Pancreas (tissue), 10 donors: Measurements from ENCODE around the gene GBX2. TPM values are rescaled to one million over a fixed set of nuclear protein-coding genes. Genes with fewer than 3 reads are reported as not detected.

ENCODE experiments used
- ATAC-seq, 4 donors: fragments of 200-7000 bp; cut with Tn5 transposase; one replicate each; pipeline versions ENCODE4 v1.8.0 to v1.9.1; 2020; ENCODE audit warnings: mild to moderate bottlenecking in 4 of 4, moderate library complexity in 4 of 4
- DNase-seq, 6 donors: peaks; one replicate each; pipeline ENCODE4 v3.0.0-alpha.2; 2020
- FAIRE-seq: peaks from 2 replicates; lab custom pipeline; 2012; peaks lifted over from hg19 to GRCh38; lab: Jason Lieb, UNC
- H3K27ac ChIP-seq, 4 donors: fragments of 200-600 bp; sonication (generic); 1 replicate in 3 of 4; 2 replicates in 1 of 4; pipeline versions ENCODE4 v1.5.0 to v1.8.0; 2020
- H3K27me3 ChIP-seq, 4 donors: fragments of 200-600 bp; one replicate each; pipeline ENCODE4 v1.8.0; 2021
- H3K36me3 ChIP-seq, 3 donors: fragments of 200-600 bp; sonication (generic) in 1 of 3; one replicate each; pipeline versions ENCODE4 v1.5.0 to v1.8.0; 2020 to 2021
- H3K4me1 ChIP-seq, 3 donors: fragments of 200-600 bp; one replicate each; pipeline ENCODE4 v1.8.0; 2021
- H3K4me3 ChIP-seq, 4 donors: fragments of 200-600 bp; sonication (generic) in 2 of 4; one replicate each; pipeline versions ENCODE4 v1.5.0 to v1.8.0; 2020 to 2021
- H3K9me3 ChIP-seq, 4 donors: fragments of 200-600 bp; one replicate each; pipeline ENCODE4 v1.8.0; 2021
- CTCF ChIP-seq, 4 donors: fragments of 200-600 bp; sonication (generic) in 3 of 4; IDR thresholded peaks; one replicate each; pipeline versions ENCODE4 v1.5.0 to v1.8.0; 2021; ENCODE audit warnings: antibody characterized with exemption in 4 of 4
- WGBS, 2 donors: extraction: QIAGEN DNeasy Blood & Tissue Kit; methylation state at CpG; one replicate each; pipeline ENCODE4 v1.1.7; 2013; 5-methylcytosine and 5-hydroxymethylcytosine counted together
- intact Hi-C, 3 donors: fragments of 100-400 bp; cut with DNase I; formaldehyde crosslinking; loops; one replicate each; pipeline versions ENCODE4 v1.11.1 to v1.14.2; 2022
- polyA plus RNA-seq, 2 donors: library from polyadenylated mRNA; stranded (reverse); fragments of 200-250 nt; gene quantifications; one replicate each; pipeline ENCODE4 v1.2.3, GENCODE V29; 2013
- total RNA-seq, 6 donors: library from RNA; stranded (reverse); fragmentation: NEBNext Ultra II Directional in 4 of 6; extraction: Animal tissue kit (Norgen Biotek cat#: 25700) in 4 of 6; gene quantifications; one replicate each; pipeline versions ENCODE4 v1.2.1 to v1.2.4, GENCODE V29; 2021 to 2023
- donor health status: healthy with polysubstance abuse.
- donor health status: DM: no; HTN: no; CAD: no; lungs with moderate emphysema.
- donor health status: DM: no; HTN: no; CAD: no.
- donor health status: control.
- donor health status: control.
- donor health status: Bipolar disorder and iron deficiency.
- donor health status: DM: yes; HTN: yes; CAD: no.
- donor health status: DM: no; HTN: no; CAD: no.
- donor health status: DM: no; HTN: no; CAD: no.
- donor health status: DM: yes; HTN: yes; CAD: no.

Gene GBX2
- total and polyA plus RNA-seq, 8 donors: not detected

- DNase-seq (peak in 2 of 6 donors; percentile 34 to 65), ATAC-seq (peak; percentile 51 to 67 (median 56)), FAIRE-seq (no peak)
- Histone ChIP-seq H3K27ac (no peak overlapping the region), H3K4me1 (peaks cover 0 to 5% (median 3%) of the 10 kb centered on the region in 3 donors), H3K9me3 (no peaks in the 10 kb centered on the region), H3K36me3 (no peaks in the 10 kb centered on the region), H3K27me3 (peaks cover 12 to 61% (median 20%) of the 10 kb centered on the region in 4 donors), H3K4me3 (peak overlapping the region in 1 of 4 donors; percentile 43)
- no peak for TF ChIP-seq CTCF (IDR thresholded peaks at IDR 0.05)
- 10 to 11% methylated on average over 20 of the region's 20 CpGs for WGBS, 2 donors
- intact Hi-C loops: no loop called here
Measured at GRCh38 chr2:236177604-236177966, 9.4 kb upstream of the GBX2 start.

- TF ChIP-seq CTCF (IDR thresholded peaks at IDR 0.05): no peak
- H3K27me3 ChIP-seq: peaks cover 12 to 66% (median 20%) of the 10 kb centered on the region in 4 donors
- H3K36me3 ChIP-seq: no peaks in the 10 kb centered on the region
- ATAC-seq: no peak
- no peaks in the 10 kb centered on the region for H3K9me3 ChIP-seq
- peaks cover 0 to 5% (median 3%) of the 10 kb centered on the region in 3 donors for H3K4me1 ChIP-seq
- no peak overlapping the region for H3K27ac ChIP-seq
- no peak for DNase-seq
- intact Hi-C loops: no loop called here
- FAIRE-seq: no peak
- 39 to 50% methylated on average over 21 of the region's 21 CpGs for WGBS, 2 donors
- H3K4me3 ChIP-seq: no peak overlapping the region
Measured at GRCh38 chr2:236176951-236177350, 8.8 kb upstream of the GBX2 start.

GRCh38 chr2:236176417-236176816 lies 8.2 kb upstream of the GBX2 start:
- FAIRE-seq (no peak), DNase-seq (no peak), ATAC-seq (peak in 2 of 4 donors; percentile 39 to 42)
- Histone ChIP-seq H3K36me3 (no peaks in the 10 kb centered on the region), H3K27me3 (peaks cover 12 to 66% (median 19%) of the 10 kb centered on the region in 4 donors), H3K4me3 (no peak overlapping the region), H3K9me3 (no peaks in the 10 kb centered on the region), H3K27ac (no peak overlapping the region), H3K4me1 (peaks cover 0 to 5% (median 3%) of the 10 kb centered on the region in 3 donors)
- WGBS, 2 donors: 6 to 9% methylated on average over 7 of the region's 7 CpGs
- TF ChIP-seq CTCF (IDR thresholded peaks at IDR 0.05): peak in 2 of 4 donors; percentile 12 to 23
- intact Hi-C loops: no loop called here

- peaks cover 12 to 62% (median 21%) of the 10 kb centered on the region in 4 donors for H3K27me3 ChIP-seq
- H3K4me1 ChIP-seq: peaks cover 0 to 5% (median 3%) of the 10 kb centered on the region in 3 donors
- WGBS, 2 donors: 45 to 48% methylated on average over 6 of the region's 6 CpGs
- no peak overlapping the region for H3K4me3 ChIP-seq
- ATAC-seq (no peak), FAIRE-seq (no peak), DNase-seq (no peak)
- no peak overlapping the region for H3K27ac ChIP-seq
- H3K36me3 ChIP-seq: no peaks in the 10 kb centered on the region
- no peaks in the 10 kb centered on the region for H3K9me3 ChIP-seq
- TF ChIP-seq CTCF (IDR thresholded peaks at IDR 0.05): no peak
- intact Hi-C loops: no loop called here
Measured at GRCh38 chr2:236175548-236176150, 7.5 kb upstream of the GBX2 start.
